22Rv1 (cell line): ENCODE data around the gene HPDL.

ENCODE experiments used
- CTCF ChIP-seq: fragments of 450-650 bp; IDR thresholded peaks from 2 replicates; pipeline ENCODE4 v1.5.1; 2017; ENCODE audit warnings: mild to moderate bottlenecking
- ZFX ChIP-seq: fragments of 450-650 bp; IDR thresholded peaks from 2 replicates; pipeline ENCODE4 v1.6.1; 2017; ENCODE audit warnings: antibody characterized with exemption, borderline replicate concordance

- TF ChIP-seq CTCF: no peak
- no peak for TF ChIP-seq ZFX
Measured at GRCh38 chr1:45305231-45305630, 21.5 kb upstream of the HPDL start.
